PC-9 (cell line): ENCODE results near the gene SPACA7. TPM values are rescaled to one million over a fixed set of nuclear protein-coding genes. Genes with fewer than 3 reads are reported as not detected.

ENCODE experiments used
- BruUV-seq: library from RNA; stranded (reverse); fragments of 400-500 nt; replicated peaks from 2 replicates; lab custom pipeline; 2021; lab: Mats Ljungman, UMichigan
- CTCF ChIA-PET: fragments of 300-600 bp; sonication (Branson Sonifier 250); formaldehyde crosslinking; loops from one replicate; lab custom pipeline; 2022; ENCODE audit warnings: antibody characterized with exemption; lab: Charles Lee
- POLR2A ChIA-PET: fragments of 300-600 bp; sonication (Branson Sonifier 250); formaldehyde crosslinking; loops from one replicate; lab custom pipeline; 2022; ENCODE audit warnings: antibody characterized with exemption; ENCODE audit not compliant: unreplicated experiment; lab: Charles Lee
- DNase-seq, 2 experiments: peaks; one replicate each; pipeline versions ENCODE4 v3.0.0 to v3.0.0-alpha.2; 2015 to 2022; ENCODE audit warnings: mixed read lengths in 1 of 2
- H2AFZ ChIP-seq: fragments of 200-600 bp; sonication (generic); 2 replicates; pipeline ENCODE4 v1.8.1; 2017; ENCODE audit warnings: antibody characterized with exemption
- H3F3A ChIP-seq: fragments of 200-600 bp; sonication (generic); 2 replicates; pipeline ENCODE4 v1.8.1; 2017; ENCODE audit warnings: antibody characterized with exemption, mild to moderate bottlenecking, low read depth; ENCODE audit not compliant: insufficient read depth
- H3K27ac ChIP-seq: fragments of 200-600 bp; sonication (generic); 2 replicates; pipeline ENCODE4 v1.6.1; 2016; ENCODE audit warnings: mixed run types
- H3K27me3 ChIP-seq: fragments of 200-600 bp; sonication (generic); 2 replicates; pipeline ENCODE4 v1.6.1; 2016; ENCODE audit warnings: low read depth, mixed run types; ENCODE audit not compliant: insufficient read depth
- H3K36me3 ChIP-seq: fragments of 200-600 bp; sonication (generic); 2 replicates; pipeline ENCODE4 v1.6.1; 2016; ENCODE audit warnings: low read depth, mixed run types
- H3K4me1 ChIP-seq: fragments of 200-600 bp; sonication (generic); replicated peaks from 2 replicates; pipeline ENCODE4 v1.6.1; 2016; ENCODE audit warnings: mixed run types; ENCODE audit not compliant: insufficient read depth
- H3K4me2 ChIP-seq: fragments of 200-600 bp; sonication (generic); 2 replicates; pipeline ENCODE4 v1.6.1; 2017; ENCODE audit warnings: mixed run types
- H3K4me3 ChIP-seq: fragments of 200-600 bp; sonication (generic); 2 replicates; pipeline ENCODE4 v1.6.1; 2016; ENCODE audit warnings: mixed run types
- H3K79me2 ChIP-seq: fragments of 200-600 bp; sonication (generic); 2 replicates; pipeline ENCODE4 v1.6.1; 2017; ENCODE audit warnings: low read depth, mixed run types
- H3K9me2 ChIP-seq: fragments of 200-600 bp; sonication (generic); 2 replicates; pipeline ENCODE4 v1.8.1; 2017; ENCODE audit warnings: mild to moderate bottlenecking; ENCODE audit not compliant: insufficient read depth
- H3K9me3 ChIP-seq: fragments of 200-600 bp; sonication (generic); 2 replicates; pipeline ENCODE4 v1.8.1; 2016; ENCODE audit warnings: low read depth; ENCODE audit not compliant: insufficient read depth
- H4K20me1 ChIP-seq: fragments of 200-600 bp; sonication (generic); 2 replicates; pipeline ENCODE4 v1.8.1; 2017; ENCODE audit not compliant: insufficient read depth
- EZH2 ChIP-seq: fragments of 200-600 bp; sonication (generic); IDR thresholded peaks from 2 replicates; pipeline ENCODE4 v1.8.0; 2017; ENCODE audit warnings: antibody characterized with exemption, low read depth
- intact Hi-C: fragments of 100-400 bp; cut with micrococcal nuclease; formaldehyde crosslinking; loops from one replicate; pipeline ENCODE4 v1.10.0; 2022; ENCODE audit not compliant: unreplicated experiment
- total RNA-seq: library from RNA; stranded (reverse); gene quantifications from 2 replicates; pipeline ENCODE4 v1.2.3, GENCODE V29; 2021
- TF ChIP-seq, protein P1 (sequence below): fragments of 200-600 bp; sonication (generic); conservative IDR thresholded peaks from 2 replicates; pipeline ENCODE4 v1.6.1; 2017; ENCODE audit warnings: mixed run types, antibody characterized with exemption, mild to moderate bottlenecking, moderate library complexity

The SPACA7 gene
- total RNA-seq, 1 experiment from 2014 or later = not detected

DNA sequence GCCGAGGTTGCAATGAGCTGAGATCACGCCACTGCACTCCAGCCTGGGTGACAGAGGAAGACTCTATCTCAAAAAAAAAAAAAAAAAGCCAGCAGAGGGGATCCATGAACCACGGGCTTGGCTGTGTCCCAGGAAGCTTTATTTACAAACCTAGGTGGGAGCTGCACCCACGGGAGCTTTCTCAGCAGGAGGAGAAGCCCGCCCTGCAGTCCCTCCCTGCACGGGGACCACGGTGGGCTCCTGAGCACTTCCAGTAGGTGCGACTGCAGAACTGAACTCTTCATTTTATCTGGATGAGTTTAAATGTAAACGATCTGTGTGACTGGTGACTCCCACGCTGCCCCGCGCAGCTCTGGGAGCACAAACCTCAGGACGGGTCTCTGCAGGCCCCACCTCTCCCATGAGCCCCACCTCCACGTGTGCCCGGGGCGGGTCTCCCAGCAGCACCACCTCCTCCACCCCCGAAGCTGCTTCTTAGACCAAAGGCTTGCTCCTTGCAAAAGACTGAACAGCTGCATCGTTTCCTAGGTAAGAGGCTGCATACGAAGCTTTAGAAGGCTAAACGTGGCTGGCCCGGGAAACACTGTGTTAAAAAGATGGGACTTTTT, 66.4 kb downstream of the SPACA7 start:
- intact Hi-C loops = no loop called here

DNA sequence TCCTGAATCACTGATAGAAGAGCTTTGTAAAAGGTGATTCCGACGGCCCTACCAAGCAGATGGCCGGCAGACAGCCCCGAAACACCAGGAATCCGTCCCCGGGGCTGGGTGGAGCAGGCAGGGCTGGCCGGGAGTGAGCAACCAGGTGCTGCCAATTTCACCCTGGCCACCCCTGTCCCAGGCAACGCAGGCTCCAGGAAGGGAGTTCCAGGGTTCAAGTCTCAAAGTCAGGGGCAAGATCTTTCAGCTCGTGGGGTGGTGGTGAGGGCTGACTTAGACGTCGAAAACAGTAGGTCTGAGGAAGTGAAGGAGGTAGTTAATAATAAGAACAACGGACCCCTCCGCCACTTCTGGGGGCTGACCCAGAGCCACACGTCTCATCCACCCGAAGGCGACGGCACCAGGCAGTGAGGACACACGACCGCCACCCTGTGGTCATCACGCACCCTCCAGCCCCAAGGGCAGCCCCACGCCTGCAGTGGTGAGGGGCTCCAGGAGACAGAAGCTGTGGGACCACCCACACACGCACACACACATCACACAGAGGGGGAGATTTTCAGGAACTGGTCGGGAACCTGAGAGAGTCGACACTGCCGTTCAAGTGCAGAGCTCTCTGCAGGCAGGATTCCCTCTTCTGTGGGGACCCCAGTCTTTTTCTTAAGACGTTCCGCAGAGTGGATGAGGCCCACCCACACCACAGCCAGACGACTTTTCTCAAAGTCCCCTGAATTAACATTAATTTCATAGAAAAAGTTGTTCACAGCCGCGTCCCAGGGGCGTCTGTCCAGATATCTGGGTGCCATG, 67.2 kb downstream of the SPACA7 start:
- H3K4me1 ChIP-seq = no peaks in the 10 kb centered on the region
- no peak overlapping the region for H2AFZ ChIP-seq
- H3K4me3 ChIP-seq = no peak overlapping the region
- no peaks in the 10 kb centered on the region for H4K20me1 ChIP-seq
- no TSS peak for BruUV-seq
- H3K4me2 ChIP-seq = no peak overlapping the region
- ChIA-PET POLR2A (no interaction called here), CTCF (interaction anchor here (0.6 to 1.0 kb wide), 2 partner anchors 969 to 1900 kb away, joined by 3 to 5 read pairs; no protein-coding TSS in a partner anchor)
- TF ChIP-seq EZH2 = no peak
- TF ChIP-seq, protein P1, sequence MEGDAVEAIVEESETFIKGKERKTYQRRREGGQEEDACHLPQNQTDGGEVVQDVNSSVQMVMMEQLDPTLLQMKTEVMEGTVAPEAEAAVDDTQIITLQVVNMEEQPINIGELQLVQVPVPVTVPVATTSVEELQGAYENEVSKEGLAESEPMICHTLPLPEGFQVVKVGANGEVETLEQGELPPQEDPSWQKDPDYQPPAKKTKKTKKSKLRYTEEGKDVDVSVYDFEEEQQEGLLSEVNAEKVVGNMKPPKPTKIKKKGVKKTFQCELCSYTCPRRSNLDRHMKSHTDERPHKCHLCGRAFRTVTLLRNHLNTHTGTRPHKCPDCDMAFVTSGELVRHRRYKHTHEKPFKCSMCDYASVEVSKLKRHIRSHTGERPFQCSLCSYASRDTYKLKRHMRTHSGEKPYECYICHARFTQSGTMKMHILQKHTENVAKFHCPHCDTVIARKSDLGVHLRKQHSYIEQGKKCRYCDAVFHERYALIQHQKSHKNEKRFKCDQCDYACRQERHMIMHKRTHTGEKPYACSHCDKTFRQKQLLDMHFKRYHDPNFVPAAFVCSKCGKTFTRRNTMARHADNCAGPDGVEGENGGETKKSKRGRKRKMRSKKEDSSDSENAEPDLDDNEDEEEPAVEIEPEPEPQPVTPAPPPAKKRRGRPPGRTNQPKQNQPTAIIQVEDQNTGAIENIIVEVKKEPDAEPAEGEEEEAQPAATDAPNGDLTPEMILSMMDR = no peak
- H3K36me3 ChIP-seq = no peaks in the 10 kb centered on the region
- no peak overlapping the region for H3K27ac ChIP-seq
- intact Hi-C loops = no loop called here
- H3K9me3 ChIP-seq = no peaks in the 10 kb centered on the region; the same call in 1 of the 2 replicates
- DNase-seq = no peak
- peaks cover 93% of the 10 kb centered on the region for H3K27me3 ChIP-seq
- no peaks in the 10 kb centered on the region for H3K79me2 ChIP-seq
- no peaks in the 10 kb centered on the region for H3F3A ChIP-seq
- H3K9me2 ChIP-seq = no peaks in the 10 kb centered on the region

More for the DNA sequence above, 66.4 kb downstream of the SPACA7 start:
- no peaks in the 10 kb centered on the region for H3K9me2 ChIP-seq
- no peak overlapping the region for H2AFZ ChIP-seq
- no peak overlapping the region for H3K4me2 ChIP-seq
- H3K9me3 ChIP-seq = peaks cover 6% of the 10 kb centered on the region; the same call in 1 of the 2 replicates
- no peaks in the 10 kb centered on the region for H3F3A ChIP-seq
- no peaks in the 10 kb centered on the region for H4K20me1 ChIP-seq
- H3K36me3 ChIP-seq = no peaks in the 10 kb centered on the region
- no TSS peak for BruUV-seq
- H3K79me2 ChIP-seq = no peaks in the 10 kb centered on the region
- ChIA-PET POLR2A (no interaction called here), CTCF (interaction anchor here (0.6 to 1.0 kb wide), 2 partner anchors 968 to 1899 kb away, joined by 3 to 5 read pairs; no protein-coding TSS in a partner anchor)
- no peaks in the 10 kb centered on the region for H3K4me1 ChIP-seq
- DNase-seq = no peak
- H3K27ac ChIP-seq = no peak overlapping the region
- H3K4me3 ChIP-seq = no peak overlapping the region
- TF ChIP-seq, protein P1 = no peak
- no peak for TF ChIP-seq EZH2
- peaks cover 91% of the 10 kb centered on the region for H3K27me3 ChIP-seq

DNA sequence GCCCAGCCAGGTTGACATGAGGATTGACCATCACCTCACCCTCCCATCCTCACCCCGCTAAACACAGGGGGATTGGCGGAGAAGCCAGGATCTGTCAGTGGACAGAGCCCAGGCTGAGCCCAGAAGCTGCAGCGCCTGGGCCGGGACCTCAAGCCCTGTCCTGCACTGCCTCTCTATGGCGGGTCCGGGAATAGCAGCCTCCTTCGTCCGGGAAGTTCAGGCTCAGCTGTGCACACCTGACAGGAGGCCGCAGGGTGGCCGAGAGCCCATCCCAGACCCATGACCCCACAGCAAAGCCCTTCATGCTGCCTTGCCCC, 67.8 kb downstream of the SPACA7 start:
- no peaks in the 10 kb centered on the region for H3K36me3 ChIP-seq
- intact Hi-C loops = loop anchor here (1.0 kb wide), 2 partner anchors 162 to 970 kb away; no protein-coding TSS in a partner anchor
- H3K4me3 ChIP-seq = no peak overlapping the region
- no peaks in the 10 kb centered on the region for H3F3A ChIP-seq
- H3K4me2 ChIP-seq = no peak overlapping the region
- H2AFZ ChIP-seq = no peak overlapping the region
- no peaks in the 10 kb centered on the region; the same call in 1 of the 2 replicates for H3K9me3 ChIP-seq
- no peaks in the 10 kb centered on the region for H3K4me1 ChIP-seq
- no peak for TF ChIP-seq EZH2
- TF ChIP-seq, protein P1 = peak; percentile 94
- DNase-seq = peak; percentile 60 to 70
- H3K9me2 ChIP-seq = no peaks in the 10 kb centered on the region
- POLR2A ChIA-PET = no interaction called here
- H3K27me3 ChIP-seq = peaks cover 95% of the 10 kb centered on the region
- H3K79me2 ChIP-seq = no peaks in the 10 kb centered on the region
- no peaks in the 10 kb centered on the region for H4K20me1 ChIP-seq
- no peak overlapping the region for H3K27ac ChIP-seq
- CTCF ChIA-PET = no interaction called here
- BruUV-seq = no TSS peak
